Stimulated activated CD4-positive, alpha-beta T cell treated with anti-CD3 and anti-CD28 coated beads, Interleukin-1b, Interleukin-23, amount 100 ng/mL, for 1 hour (primary cell): Measurements from ENCODE around the gene SERPINF2.
"Not testable (repeated sequence)": the region's sequence is repeated elsewhere in the genome, so short reads cannot be mapped to it uniquely, and the experiment has no call there.

Source experiments
- DNase-seq, 2 donors: peaks; one replicate each; pipeline ENCODE4 v3.0.0-alpha.2; 2020; ENCODE audit warnings: low read depth in 2 of 2

Gene SERPINF2

GRCh38 chr17:1742371-1743087 is at the start of gene SERPINF2:
SERPINF2 (plus strand) TSS chr17:1742871; CDS start chr17:1744996, 2,125 bp downstream.
- DNase-seq = no peak

DNA sequence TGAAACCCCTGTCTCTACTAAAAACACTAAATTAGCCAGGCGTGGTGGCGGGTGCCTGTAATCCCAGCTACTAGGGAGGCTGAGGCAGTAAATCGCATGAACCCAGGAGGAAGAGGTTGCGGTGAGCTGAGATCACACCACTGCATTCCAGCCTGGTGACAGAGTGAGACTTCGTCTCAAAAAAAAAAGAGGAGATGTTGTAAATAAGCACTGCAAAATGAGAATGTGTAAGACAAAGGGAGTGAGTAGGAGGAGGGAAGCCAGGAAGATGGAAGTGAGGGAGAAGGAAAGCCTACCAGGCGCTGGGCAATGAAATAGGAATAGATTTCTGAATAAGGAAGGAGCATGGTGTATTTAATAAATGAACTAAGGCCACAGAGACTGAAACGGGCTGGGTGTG is 49.3 kb upstream of the SERPINF2 start:
- DNase-seq = no peak

- no peak for DNase-seq
These were observed 47.3 kb upstream of the SERPINF2 start for GRCh38 chr17:1695365-1695764.

- no peak for DNase-seq
These were observed 45.0 kb upstream of the SERPINF2 start for GRCh38 chr17:1697681-1698080.

- DNase-seq = not testable (repeated sequence)
These were observed 42.8 kb upstream of the SERPINF2 start for GRCh38 chr17:1699891-1700290.

DNA sequence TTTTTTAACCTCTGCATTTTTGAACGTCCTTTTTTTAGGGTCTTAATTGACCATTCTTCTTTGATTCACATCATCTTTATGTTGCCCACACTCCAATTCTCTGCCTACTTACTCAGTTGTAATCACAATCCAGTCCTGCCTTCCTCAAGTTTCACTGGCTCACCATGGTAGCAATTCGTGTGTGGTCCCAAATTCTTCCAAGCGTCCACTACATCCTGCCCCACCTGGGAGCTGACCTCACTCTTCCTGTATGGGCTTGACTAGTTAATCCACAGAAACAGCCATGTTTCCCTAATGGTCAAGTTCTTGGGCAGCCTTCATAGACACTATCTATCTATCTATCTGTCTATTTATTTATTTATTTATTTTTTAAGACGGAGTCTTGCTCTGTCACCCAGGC is 39.6 kb upstream of the SERPINF2 start:
- DNase-seq = no peak

GRCh38 chr17:1705004-1705403 is 37.7 kb upstream of the SERPINF2 start:
- no peak for DNase-seq

- DNase-seq = no peak
These were observed 35.6 kb upstream of the SERPINF2 start for GRCh38 chr17:1707107-1707506.

GRCh38 chr17:1708791-1709346 is 33.8 kb upstream of the SERPINF2 start:
- DNase-seq = not testable (repeated sequence)

DNA sequence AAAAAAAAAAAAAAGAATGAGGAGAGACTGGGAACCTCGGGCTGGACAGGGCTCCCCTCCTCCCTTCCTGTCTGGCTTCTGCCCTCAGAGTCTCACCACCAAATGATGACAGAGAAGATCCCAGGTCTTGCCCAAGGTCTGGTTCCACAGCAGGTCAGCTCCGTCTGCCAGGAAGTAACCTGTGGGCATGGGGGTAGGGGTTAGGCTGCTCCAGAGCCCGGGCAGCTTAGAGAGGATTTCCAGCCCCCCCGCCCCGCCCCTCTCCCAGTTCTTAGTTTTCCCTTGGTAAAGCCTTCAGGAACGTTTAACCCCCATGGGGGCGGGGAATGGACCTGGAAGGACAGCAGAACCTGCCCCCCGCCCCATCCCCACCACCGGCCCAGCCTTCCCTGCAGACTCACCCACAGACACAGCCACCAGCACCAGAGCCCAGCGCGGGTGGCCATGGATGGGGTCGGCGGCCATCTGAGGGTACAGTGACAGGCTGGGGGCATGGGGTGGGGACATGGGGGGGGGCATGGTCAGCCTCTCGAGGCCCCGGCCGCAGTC is 33.2 kb upstream of the SERPINF2 start:
- DNase-seq = no peak

DNA sequence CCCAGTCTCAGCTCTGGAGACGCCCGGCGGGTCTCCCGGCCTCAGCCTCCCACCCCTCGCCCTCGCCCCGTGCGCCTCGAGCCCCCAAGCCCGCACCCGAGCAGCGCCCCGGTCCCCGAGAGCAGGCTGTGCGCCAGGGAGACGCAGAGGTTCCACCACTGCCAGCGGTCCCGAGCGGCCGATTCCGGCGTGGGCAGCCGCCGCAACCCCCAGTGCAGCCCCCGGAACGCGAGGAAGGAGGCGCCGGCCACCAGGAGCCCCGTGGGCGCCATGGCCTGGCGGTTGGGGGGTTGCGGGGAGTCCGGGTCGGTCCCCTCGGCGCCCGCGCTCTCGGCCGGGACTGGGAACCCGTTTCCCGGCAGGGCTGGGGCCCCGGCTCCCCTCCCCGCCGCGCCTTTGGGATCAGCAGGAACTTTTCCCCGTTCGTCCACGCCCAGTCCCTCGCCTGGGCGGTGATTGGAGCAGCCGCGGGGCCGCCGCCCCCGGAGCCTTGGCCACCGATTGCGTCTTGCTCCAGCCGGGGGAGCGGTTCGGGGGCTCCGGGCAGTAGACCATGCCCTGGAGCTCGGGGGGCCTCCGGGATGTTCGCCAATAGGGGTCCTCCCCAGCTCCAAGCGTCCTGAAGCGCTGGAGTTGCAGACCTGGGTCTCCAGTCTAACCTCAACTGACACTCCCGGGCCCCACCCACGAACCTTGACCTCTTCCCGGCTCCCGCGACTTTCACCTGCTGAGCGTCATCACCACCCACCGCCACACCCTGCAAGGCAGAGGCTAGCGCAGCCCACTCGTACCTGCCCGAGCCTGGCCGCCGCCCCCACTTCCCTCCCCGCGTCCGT is 32.5 kb upstream of the SERPINF2 start, which contains the start of gene TLCD2:
Gene TLCD2 (minus strand): TSS at position 407 of the 836 bp plus-strand sequence. CDS start 135 bp downstream, at position 272.
- DNase-seq = no peak

DNA sequence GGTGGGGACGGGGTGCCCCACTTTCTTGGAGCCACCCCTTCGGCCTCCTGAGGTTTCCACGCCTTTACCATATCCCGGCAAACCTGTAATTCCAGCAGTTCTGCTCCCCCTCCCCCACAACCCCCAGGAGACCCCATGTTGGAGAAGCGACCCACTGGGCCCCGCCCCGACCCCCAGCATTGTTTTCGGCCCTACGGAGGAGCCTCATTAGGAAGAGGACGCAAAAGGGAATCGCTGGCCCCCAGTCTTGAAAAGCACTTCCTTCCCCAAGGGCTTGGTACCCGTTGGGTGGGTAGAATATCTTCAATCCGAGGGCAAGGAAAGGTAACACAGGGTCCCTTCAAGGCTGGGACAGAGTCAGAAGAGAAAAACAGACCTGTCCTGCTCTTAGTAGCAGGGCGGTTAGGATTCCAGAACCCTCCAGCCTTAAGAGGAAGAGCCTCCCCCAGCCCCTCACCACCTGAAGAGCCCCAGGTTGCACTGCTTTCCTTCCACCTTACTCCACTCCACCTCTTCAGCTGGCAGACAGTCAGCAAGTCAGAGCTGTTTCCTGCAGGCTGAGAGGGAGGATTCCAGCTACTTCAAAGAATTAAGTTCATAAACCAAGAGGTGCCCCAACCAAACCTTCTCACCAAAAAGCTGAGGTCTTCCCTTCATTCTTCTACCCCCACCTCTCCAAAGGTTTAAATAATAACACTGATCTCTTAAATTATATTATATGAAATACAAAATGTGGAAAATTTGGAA is 31.7 kb upstream of the SERPINF2 start:
- DNase-seq = no peak

- DNase-seq = no peak
These were observed 30.9 kb upstream of the SERPINF2 start for GRCh38 chr17:1711804-1712203.

DNA sequence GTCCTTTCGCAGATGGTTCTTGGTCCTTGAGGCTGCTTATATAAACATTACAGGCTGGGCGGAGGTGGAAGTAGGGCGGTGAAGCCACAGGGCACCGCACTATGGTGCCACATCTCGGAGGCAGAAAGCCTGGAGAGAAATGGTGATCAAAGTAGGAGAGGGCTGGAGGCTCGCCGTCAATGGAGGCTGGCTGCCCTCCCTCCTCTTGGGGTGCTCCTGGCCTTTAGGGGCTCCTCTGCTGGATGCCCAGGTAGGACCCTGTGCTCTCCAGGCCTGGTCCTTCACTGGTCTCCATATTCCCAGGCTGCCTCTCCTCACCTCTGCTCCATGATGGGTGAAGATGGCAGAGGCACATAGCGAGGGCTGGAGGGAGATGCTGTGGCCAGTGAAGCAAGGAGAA is 30.4 kb upstream of the SERPINF2 start:
- DNase-seq = no peak

- no peak for DNase-seq
These were observed 29.4 kb upstream of the SERPINF2 start for GRCh38 chr17:1713160-1713877.

DNA sequence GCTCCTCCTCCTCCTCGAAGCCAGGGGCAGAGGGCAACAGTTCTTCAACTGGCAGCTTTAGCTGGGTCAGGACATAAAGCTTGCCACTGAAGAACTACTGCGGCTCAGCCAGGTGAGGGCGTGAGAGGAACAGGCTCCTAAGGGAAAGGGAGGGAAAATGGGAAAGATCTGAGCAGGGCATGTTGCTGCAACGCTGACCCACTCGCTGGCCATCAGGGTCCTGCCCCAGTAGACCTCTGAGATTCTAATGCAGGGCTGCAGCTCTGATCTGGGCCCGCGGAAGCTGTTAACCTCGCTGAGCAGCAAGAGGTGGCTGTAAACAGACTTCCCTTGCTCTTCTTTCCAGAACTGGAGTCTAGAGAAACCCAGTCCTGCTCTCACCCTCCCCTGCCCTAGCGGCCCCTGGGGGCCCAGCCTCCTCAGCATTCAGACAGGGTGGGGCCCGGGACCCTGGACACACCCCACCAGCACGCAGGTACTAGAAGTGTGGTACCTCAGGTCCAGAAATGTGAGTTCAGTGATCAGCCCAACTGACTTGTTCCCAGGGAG is 28.7 kb upstream of the SERPINF2 start:
- no peak for DNase-seq

DNA sequence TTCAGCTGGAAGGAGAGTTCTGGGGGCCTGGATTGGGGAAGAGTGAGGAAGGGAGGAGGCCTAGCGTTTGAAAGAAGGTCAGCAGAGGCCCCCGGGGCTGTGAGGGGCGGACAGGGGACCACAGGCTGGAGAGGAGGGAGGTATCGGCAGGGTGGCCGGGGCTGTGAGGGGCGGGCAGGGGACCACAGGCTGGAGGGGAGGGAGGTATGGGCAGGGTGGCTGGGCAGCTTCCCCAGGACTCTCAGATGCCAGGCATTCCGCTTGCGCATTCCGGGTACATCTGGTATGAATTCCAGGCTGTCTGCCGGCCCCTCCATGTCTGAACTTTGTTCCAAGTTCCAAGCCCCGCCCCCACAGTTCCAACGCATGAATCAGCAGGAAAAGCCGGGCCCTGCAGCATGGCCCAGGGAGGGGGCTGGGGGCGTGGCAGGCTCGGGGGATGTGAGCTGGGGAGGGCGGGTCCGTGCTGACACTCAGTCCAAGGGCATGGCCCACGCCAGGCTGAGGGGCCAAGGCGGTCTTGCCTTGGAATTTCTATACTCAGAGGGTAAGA is 28.2 kb upstream of the SERPINF2 start:
- no peak for DNase-seq

DNA sequence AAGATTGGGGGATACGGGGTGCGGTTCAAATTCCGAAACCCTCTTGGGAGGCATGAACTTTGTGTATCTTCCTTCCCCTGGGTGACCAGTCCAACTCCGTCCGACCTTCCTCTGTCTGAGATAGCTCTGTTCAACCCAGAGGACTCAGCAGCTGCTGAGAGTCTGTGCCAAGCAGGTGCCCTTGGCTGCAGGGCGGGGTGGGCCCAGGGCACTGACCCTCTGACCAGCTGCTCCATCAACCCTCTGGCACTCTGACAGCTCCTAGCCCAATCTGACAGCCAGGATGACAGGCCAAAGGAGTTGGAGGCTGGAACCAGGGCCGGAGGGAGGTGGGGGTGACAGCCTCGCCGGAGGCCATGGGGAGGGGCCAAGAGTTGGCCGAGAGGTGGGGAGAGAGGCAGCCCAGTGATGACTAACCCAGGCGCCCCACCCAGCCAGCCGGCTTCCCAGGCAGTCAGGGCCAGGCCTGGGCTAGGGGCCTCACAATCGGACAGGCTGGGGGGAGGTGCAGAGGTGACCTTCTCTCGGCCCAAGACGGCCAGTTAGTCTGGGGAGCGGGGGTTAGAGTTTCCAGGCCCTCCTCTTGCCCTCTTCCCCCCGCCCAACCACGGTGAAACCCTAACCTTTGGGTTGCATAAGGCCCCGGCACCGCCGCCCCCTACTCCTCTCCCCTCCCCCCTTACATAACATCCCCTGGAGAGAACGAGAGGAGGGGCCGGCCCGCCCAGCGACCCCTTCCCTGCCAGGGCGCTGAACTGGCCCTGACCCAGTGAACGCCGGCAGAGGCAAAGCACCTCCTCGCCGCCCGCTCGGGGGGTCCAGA is 27.5 kb upstream of the SERPINF2 start:
- no peak for DNase-seq

DNA sequence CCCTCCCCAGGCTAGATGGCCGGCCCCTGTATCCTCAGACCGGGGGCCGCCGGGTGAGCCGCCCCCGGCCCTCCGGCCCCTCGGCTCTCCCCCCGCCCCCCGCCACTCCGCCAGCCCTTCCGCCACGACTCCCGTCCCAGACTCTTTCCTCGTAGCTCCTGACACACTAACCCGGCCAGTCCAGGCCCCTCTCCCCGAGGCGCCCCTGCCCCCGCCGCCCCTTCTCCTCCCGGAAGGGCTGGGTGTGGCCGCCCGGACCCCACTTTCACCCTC is 26.9 kb upstream of the SERPINF2 start:
- DNase-seq = no peak
